ELR (cell line): ENCODE data around the gene ARTN.

ENCODE experiments used
- DNase-seq: peaks from one replicate; pipeline ENCODE4 v3.0.0-alpha.2; 2015; ENCODE audit warnings: low read depth

Gene ARTN

DNA sequence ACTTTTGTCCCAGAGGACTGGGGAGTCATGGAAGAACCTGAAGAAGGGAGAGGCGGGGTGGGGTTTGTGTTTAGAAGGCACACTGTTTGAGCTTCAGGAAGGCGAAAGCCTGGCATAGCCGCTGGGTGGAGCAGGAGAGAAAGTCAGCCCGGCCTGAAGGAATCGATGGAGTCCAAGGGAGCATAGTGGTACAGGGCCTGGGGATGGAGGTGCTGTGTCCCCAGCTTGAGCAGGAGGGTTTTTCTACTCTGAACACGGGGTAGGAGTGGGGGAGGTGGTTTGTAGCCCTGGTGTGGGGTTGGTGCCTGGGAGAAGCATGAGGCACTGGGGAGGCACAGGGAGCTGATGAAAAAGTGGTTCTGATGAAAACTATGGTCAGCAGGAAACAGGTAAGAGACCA, 53.1 kb downstream of the ARTN start:
- no peak for DNase-seq
